HG03558 (cell line): ENCODE measurements around the gene PPA1.
"Not testable (repeated sequence)": the region's sequence is repeated elsewhere in the genome, so short reads cannot be mapped to it uniquely, and the experiment has no call there.

Source experiments
- ATAC-seq: cut with Tn5 transposase; IDR thresholded peaks from one replicate; pipeline ENCODE4 v1.9.1; 2021; ENCODE audit warnings: moderate number of reproducible peaks; ENCODE audit not compliant: unreplicated experiment; ENCODE audit errors: extremely low read depth

PPA1 gene

DNA sequence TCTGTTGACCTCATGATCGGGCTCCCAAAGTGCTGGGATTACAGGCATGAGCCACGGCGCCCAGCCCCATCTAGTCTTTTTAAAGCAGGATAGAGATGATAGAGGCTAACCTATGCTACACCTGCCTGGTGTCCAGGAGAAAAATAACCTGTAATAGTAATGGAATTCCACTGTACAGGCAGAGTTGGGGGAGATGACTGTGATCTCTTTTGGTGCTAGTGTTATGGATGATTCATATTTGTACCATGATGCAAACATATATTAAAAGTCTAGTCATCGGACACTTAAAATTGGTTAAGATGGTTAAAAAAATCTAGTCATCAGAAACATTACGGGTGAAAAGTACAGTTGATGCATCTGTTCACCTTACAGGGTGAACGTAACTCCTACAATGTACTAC, 56.8 kb downstream of the PPA1 start:
- ATAC-seq: no peak

DNA sequence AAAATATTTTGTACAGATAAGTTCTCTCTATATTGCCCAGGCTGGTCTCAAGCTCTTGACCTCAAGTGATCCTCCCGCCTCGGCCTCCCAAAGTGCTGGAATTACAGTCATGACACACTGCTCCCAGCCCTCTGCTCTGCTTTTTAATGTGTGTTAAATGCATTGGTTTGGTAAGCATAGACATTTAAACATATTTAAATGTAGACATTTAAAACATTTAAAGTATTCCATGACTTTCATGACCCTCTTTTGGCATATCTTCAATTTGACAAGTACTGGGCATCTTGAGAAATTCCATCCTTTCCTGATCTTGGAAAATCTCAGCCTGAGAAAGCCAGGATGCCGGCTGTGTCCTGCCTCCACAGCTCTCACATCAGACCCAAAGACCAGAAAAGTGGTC, 57.7 kb downstream of the PPA1 start:
- ATAC-seq: no peak

DNA sequence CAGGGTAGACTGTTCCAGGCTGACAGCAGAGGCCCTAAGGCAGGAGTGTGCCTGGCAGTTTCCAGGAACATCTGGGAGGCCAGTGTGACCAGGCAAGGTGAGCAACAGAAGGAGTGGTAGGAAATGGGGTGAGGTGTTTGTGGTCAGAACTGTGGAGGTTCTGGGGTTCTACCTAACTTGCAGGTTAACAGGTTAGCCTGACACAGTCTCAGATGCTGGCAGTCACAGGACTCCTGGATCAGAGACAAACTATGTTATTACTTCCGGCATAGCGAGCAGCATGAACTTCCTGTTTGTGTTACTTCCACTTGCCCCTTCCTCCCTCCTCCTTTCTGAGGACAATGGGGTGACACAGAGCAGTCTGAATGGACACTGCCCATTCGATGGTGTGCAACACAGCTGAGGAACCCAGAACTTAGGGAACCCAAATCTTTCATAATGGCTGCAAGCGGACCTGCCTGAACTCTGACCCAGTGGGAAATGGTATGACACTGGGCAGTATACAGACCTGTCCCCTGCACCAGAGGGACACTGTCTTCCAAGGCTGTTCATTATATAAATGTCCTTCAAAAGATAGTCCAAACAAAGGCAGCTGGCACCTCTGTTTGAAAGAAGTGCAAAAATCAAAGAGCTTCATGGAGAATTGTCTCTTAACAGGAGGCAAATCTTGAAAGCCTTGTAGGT, 59.0 kb downstream of the PPA1 start:
- no peak for ATAC-seq

DNA sequence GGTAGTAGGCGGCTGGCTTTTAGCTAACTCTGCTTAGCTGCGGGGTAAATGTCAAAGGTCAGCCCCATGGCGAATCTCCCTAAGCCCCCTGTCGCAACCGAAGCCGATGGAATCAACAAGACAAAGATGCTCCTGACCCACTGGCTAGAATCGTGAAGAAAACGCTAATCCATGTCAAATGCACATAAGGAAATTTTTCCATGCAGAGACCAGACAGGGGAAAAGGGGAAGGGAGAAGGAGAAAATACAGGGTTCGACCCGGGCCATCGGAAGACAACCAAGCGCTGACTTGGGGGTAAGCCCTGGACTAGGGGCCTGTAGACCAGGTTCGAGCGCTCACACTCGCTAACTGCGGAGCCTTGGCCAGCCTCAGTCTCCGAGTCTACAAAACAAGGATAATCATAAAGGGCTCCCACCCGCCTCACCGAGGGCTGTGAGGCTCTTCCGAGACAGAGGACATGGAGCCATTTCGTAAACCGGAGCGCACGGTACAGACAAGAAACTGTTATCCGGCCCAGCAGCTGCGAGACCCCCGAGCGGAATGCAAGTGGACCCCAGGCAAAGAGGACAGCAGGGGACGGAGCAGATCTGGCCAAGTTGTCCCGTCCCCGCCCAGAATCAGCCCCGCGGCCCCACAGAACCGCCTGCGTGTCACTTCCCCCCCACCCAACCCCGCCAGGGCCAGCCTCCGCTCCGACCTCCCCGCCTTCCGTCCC, 63.4 kb downstream of the PPA1 start:
- no peak for ATAC-seq

DNA sequence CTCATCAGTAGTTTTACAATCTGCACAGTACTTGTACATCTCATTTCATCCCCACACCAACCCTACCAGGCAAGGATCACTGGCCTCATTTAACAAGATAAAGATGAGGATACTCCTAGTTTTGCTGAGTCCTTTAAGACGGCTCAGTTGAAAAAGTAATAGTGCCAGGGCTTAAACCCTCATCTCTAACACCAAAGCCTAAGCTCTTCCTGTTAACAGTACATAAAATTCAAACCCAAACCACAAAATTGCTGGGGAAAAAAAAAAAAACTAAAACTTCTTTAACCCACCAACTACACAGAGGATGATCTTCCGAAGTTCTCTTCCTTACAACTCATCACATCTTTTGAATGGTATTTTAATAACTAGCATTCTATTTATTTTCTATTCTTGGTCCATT, 64.2 kb downstream of the PPA1 start:
- no peak for ATAC-seq

DNA sequence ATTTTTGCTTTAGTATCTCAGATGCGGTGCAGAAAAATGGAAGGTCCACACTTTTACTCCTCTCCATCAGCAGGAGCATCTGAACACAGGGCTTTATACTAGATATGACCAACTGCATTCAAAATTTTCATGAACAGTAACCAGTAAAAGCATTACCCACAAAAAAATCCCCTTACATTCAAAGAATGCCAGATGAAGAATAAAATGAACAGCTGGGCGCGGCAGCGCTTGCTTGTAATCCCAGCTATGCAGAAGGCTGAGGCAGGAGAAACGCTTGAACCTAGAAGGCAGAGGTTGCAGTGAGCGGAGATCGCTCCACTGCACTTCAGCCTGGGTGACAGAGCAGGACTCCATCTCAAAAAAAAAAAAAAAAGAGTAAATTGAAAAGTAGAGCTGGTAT, 66.0 kb downstream of the PPA1 start:
- ATAC-seq: no peak

DNA sequence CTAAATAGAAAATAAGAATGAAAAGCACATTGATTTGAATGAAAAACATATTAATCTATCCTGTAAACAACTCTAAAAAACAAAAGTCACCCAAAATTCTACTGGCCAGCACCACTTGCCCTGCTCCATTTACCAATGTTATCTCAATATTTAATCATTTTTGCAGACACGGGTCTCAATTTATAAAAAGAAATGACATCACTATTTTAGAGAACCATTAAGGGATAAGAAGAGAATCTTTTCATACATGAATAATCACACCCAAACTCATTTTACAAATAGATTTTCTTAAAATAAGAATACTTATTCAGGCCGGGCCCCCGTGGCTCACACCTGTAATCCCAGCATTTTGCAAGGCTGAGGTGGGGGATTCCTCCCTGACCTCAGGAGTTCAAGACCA, 66.8 kb downstream of the PPA1 start:
- no peak for ATAC-seq

DNA sequence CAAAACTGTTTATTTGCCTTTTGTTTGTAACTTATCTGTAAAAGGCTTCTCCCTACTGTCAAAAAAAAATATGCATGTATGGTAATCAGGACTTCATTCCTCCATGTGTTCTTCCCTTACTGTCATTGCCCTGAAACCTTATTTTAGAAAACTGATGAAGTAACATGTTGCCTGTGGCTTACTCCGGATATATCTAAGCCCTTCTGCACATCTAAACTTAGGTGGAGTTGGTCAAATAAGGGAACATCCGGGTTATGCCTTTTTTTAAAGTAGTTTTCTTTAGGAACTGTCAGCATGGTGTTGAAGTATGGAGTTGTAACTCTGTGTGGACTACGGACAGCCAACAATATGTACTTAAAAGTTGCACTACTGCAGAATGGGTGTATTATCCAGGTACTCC, 69.1 kb downstream of the PPA1 start:
- ATAC-seq: no peak

DNA sequence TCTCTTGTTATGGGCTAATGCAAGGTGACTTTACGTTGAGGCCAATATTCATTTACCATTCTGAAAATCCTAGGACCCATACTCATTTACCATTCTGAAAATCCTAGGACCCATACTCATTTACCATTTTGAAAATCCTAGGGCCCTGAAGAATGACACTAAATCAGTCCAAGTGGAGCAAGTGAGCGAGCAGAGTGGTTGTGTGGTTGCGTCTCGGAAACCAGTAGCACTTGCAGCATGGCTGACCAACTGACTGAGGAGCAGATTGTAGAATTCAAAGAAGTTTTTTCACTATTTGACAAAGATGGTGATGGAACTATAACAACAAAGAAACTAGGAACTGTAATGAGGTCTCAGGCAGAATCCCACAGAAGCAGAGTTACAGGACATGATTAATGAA, 69.8 kb downstream of the PPA1 start:
- ATAC-seq: no peak

DNA sequence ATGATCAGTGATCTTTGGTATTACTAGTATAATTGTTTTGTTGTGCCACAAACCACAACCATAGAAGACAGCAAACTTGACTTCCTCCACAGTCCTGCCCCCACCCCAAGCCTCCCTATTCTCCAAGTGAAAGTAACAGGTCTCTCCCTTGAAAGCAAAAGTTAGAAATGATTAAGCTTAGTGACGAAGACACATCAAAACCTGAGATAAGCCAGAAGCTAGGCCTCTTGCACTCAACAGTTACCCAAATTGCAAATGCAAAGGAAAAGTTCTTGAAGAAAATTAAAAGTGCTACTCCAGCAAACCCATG, 70.4 kb downstream of the PPA1 start:
- no peak for ATAC-seq

DNA sequence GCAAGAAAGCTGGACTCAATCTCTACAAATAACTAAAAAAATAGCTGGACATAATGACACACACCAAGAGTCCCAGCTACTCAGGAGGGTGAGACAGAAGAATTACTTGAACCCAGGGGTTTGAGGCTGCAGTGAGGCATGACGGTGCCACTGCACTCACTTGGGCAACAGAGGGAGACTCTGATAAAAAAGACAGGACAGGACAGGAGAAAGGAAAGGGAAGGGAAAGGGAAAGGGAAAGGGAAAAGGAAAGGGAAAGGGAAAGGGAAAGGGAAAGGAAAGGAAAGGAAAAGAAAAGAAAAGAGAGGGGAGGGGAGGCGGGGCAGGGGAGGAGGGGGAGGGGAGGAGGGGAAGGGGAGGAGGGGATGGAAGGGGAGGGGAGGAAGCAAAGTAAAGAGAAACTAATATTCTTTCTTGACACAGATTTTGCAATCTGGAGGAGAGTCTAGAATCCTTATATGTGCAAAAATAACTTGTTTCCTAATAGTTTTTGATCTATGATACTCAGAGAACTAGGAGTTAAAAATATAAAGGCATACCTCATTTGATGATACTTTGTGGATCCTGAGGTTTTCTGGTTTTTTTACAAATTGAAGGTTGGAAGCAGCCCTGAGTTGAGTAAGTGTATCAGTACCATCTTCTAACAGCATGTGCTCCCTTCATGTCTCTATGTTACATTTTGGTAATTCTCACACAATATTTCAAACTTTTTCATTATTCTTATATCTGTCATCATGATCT, 70.9 kb downstream of the PPA1 start:
- no peak for ATAC-seq

DNA sequence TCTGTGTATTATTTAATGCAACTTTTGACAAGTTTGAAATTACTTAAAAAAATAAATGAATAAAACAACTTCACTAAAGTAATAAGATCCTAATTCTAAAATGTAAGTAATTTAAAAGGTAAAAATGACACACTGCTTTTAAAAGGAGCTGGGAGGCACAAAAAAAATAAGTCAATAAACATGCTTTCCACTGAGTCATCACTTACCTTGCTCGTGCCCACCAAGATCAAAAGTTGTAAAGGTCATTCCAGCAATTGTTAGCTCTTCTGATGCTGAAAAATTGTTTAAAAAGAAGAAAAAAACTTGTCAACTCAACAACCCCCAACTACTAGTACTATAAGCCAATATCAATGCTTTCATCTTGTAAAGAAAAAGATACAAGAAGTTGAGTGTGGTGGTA, 72.4 kb downstream of the PPA1 start:
- ATAC-seq: no peak

DNA sequence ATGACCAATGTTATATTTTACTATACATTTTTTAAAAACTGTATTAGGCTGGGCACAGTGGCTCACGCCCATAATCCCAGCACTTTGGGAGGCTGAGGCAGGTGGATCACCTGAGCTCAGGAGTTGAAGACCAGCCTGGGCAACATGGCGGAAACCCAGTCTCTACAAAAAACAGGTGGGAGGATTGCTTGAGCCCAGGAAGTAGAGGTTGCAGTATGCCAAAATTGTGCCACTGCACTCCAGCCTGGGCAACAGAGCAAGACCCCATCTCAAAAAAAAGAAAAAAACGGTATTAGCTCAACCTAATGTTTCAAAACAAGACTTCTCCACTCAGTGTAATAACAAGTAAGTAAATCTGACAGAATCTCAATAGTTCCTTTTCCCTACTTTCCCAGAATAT, 73.9 kb downstream of the PPA1 start:
- ATAC-seq: not testable (repeated sequence)

DNA sequence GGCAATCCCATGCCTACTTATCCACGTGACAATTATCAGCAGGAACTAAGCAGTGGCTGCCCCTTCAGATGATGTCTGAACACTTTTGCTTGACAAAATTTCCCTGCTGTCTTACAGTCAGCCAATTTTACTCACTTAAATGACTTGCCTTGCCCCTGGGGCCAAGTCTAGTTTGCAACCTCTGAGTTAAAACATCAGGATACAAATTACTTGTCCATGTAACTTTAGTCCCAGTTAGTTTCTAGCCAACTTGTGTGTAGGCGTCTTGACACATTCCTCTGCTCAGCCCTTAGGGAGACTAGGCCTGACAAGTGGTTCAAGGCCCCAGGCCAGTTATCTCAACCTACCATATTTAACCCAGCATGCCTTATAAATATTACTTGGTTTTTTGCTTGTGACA, 75.1 kb downstream of the PPA1 start:
- no peak for ATAC-seq

DNA sequence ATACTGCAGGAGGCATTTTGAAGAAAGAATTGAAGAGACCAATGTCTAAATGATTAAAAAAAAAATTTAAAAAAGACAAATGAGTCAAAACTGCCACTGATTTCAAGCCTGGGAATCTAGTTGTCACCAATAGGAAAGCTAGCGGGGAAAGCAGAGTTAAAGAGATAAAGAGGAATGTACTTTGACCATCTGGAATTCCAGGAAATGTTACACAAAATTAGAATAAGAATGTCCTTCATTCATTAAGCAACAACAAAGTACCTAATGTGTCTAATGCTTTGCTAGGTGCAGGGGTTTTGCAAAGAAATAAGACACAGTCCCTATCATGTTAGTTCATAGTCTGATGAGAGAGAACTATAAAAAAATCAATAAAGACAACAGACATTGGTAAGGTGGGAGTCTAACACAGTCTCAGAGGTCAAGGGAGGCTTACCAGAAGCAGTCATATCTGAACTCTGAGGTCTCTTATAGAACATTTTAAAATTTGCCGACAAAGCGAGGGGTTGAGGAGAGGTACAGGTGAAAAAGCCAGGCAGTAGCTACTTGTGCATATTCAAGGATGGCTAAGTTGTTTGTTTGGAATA, 77.9 kb downstream of the PPA1 start:
- ATAC-seq: no peak
